Tibial nerve (tissue), 3 donors: ENCODE data around the gene HMOX1.

Experiments
- CTCF ChIP-seq, 5 experiments: fragments of 200-600 bp in 3 of 5; fragments of 450-650 bp in 2 of 5; sonication (generic) in 3 of 5; IDR thresholded peaks; one replicate each; pipeline ENCODE4 v1.5.1; 2016 to 2019; ENCODE audit warnings: antibody characterized with exemption in 5 of 5, mild to moderate bottlenecking in 3 of 5, moderate library complexity in 2 of 5
- POLR2A ChIP-seq, 2 donors: fragments of 450-650 bp; IDR thresholded peaks; one replicate each; pipeline ENCODE4 v1.6.1; 2017; ENCODE audit warnings: antibody characterized with exemption in 2 of 2, mild to moderate bottlenecking in 2 of 2, moderate library complexity in 2 of 2

- TF ChIP-seq CTCF (IDR thresholded peaks at IDR 0.05) = no peak
- no peak for TF ChIP-seq POLR2A (IDR thresholded peaks at IDR 0.05)
These were observed 5.4 kb upstream of the HMOX1 start for GRCh38 chr22:35375526-35375925.
